Measurements from ENCODE around the gene PRPF19.

Gene PRPF19

GRCh38 chr11:60899977-60900376 lies 6.4 kb downstream of the PRPF19 start:
- Histone ChIP-seq H3K4me2 (no peak overlapping the region), H3K4me3 (no peak overlapping the region), H3K9me3 (no peaks in the 10 kb centered on the region), H3K27ac (no peak overlapping the region), H3K4me1 (peaks cover 16% of the 10 kb centered on the region), H3K36me3 (peaks cover 96% of the 10 kb centered on the region), H3K27me3 (no peaks in the 10 kb centered on the region), H3K9ac (no peak overlapping the region), H4K20me1 (peaks cover 64% of the 10 kb centered on the region)
- TF ChIP-seq Cebpa-rat (IDR thresholded peaks at IDR 0.05) = no peak

GRCh38 chr11:60899046-60899936 lies 7.1 kb downstream of the PRPF19 start:
- Histone ChIP-seq H3K4me1 (peaks cover 9% of the 10 kb centered on the region), H3K4me2 (no peak overlapping the region), H3K27ac (no peak overlapping the region), H3K9ac (no peak overlapping the region), H4K20me1 (peaks cover 58% of the 10 kb centered on the region), H3K4me3 (no peak overlapping the region), H3K9me3 (no peaks in the 10 kb centered on the region), H3K27me3 (no peaks in the 10 kb centered on the region), H3K36me3 (peaks cover 98% of the 10 kb centered on the region)
- TF ChIP-seq Cebpa-rat (IDR thresholded peaks at IDR 0.05) = no peak

- Histone ChIP-seq H3K9me3 (no peaks in the 10 kb centered on the region), H3K9ac (no peak overlapping the region), H3K4me2 (no peak overlapping the region), H4K20me1 (peaks cover 40% of the 10 kb centered on the region), H3K27me3 (no peaks in the 10 kb centered on the region), H3K4me1 (no peaks in the 10 kb centered on the region), H3K27ac (no peak overlapping the region), H3K36me3 (peaks cover 99% of the 10 kb centered on the region), H3K4me3 (no peak overlapping the region)
- TF ChIP-seq Cebpa-rat (IDR thresholded peaks at IDR 0.05) = no peak
Observed at GRCh38 chr11:60897496-60897895, 8.9 kb downstream of the PRPF19 start.

- TF ChIP-seq Cebpa-rat (IDR thresholded peaks at IDR 0.05) = no peak
- Histone ChIP-seq H3K4me3 (no peak overlapping the region), H3K9me3 (no peaks in the 10 kb centered on the region), H3K9ac (no peak overlapping the region), H3K27ac (no peak overlapping the region), H3K4me1 (no peaks in the 10 kb centered on the region), H4K20me1 (peaks cover 21% of the 10 kb centered on the region), H3K36me3 (peaks cover 97% of the 10 kb centered on the region), H3K27me3 (no peaks in the 10 kb centered on the region), H3K4me2 (no peak overlapping the region)
Observed at GRCh38 chr11:60895687-60896086, 10.7 kb downstream of the PRPF19 start.

- Histone ChIP-seq H3K9me3 (no peaks in the 10 kb centered on the region), H3K27ac (no peak overlapping the region)
- no peak for TF ChIP-seq Cebpa-rat (IDR thresholded peaks at IDR 0.05)
Observed at GRCh38 chr11:60891103-60891741, 15.2 kb downstream of the PRPF19 start.

GRCh38 chr11:60890696-60891095 lies 15.7 kb downstream of the PRPF19 start:
- no peak overlapping the region for H3K27ac ChIP-seq
- no peak overlapping the region for H3K4me3 ChIP-seq
- H3K4me1 ChIP-seq = no peaks in the 10 kb centered on the region
- 0 out of 2 replicates have a peak overlapping the region, but pooled peaks have one; percentile 27 for H3K9ac ChIP-seq
- H3K4me2 ChIP-seq = no peak overlapping the region
- no peaks in the 10 kb centered on the region for H3K27me3 ChIP-seq
- H3K9me3 ChIP-seq = no peaks in the 10 kb centered on the region
- peaks cover 66% of the 10 kb centered on the region for H3K36me3 ChIP-seq
- TF ChIP-seq Cebpa-rat (IDR thresholded peaks at IDR 0.05) = no peak
- no peaks in the 10 kb centered on the region for H4K20me1 ChIP-seq

More at GRCh38 chr11:60891103-60891741, 15.2 kb downstream of the PRPF19 start:
- H4K20me1 ChIP-seq = no peaks in the 10 kb centered on the region
- H3K27me3 ChIP-seq = no peaks in the 10 kb centered on the region
- H3K4me3 ChIP-seq = no peak overlapping the region
- H3K4me2 ChIP-seq = no peak overlapping the region
- no peaks in the 10 kb centered on the region for H3K4me1 ChIP-seq
- peaks cover 71% of the 10 kb centered on the region for H3K36me3 ChIP-seq
- no peak overlapping the region for H3K9ac ChIP-seq

GRCh38 chr11:60889869-60890311 lies 16.5 kb downstream of the PRPF19 start:
- Histone ChIP-seq H3K27me3 (no peaks in the 10 kb centered on the region), H3K36me3 (peaks cover 58% of the 10 kb centered on the region), H3K4me3 (no peak overlapping the region), H4K20me1 (no peaks in the 10 kb centered on the region), H3K4me2 (no peak overlapping the region), H3K4me1 (no peaks in the 10 kb centered on the region), H3K9me3 (no peaks in the 10 kb centered on the region), H3K27ac (no peak overlapping the region), H3K9ac (no peak overlapping the region)
- no peak for TF ChIP-seq Cebpa-rat (IDR thresholded peaks at IDR 0.05)

- Histone ChIP-seq H4K20me1 (no peaks in the 10 kb centered on the region), H3K9me3 (no peaks in the 10 kb centered on the region), H3K9ac (no peak overlapping the region), H3K36me3 (peaks cover 34% of the 10 kb centered on the region), H3K4me1 (no peaks in the 10 kb centered on the region), H3K27me3 (no peaks in the 10 kb centered on the region), H3K4me3 (no peak overlapping the region), H3K4me2 (no peak overlapping the region), H3K27ac (no peak overlapping the region)
- TF ChIP-seq Cebpa-rat (IDR thresholded peaks at IDR 0.05) = no peak
Observed at GRCh38 chr11:60887556-60887955, 18.8 kb downstream of the PRPF19 start.

- peaks cover 43% of the 10 kb centered on the region for H3K36me3 ChIP-seq
- no peak overlapping the region for H3K9ac ChIP-seq
- no peaks in the 10 kb centered on the region for H3K27me3 ChIP-seq
- H3K4me2 ChIP-seq = no peak overlapping the region
- TF ChIP-seq Cebpa-rat (IDR thresholded peaks at IDR 0.05) = no peak
- H3K4me3 ChIP-seq = no peak overlapping the region
- H3K27ac ChIP-seq = no peak overlapping the region
- no peaks in the 10 kb centered on the region for H3K9me3 ChIP-seq
- peaks cover 14% of the 10 kb centered on the region for H3K4me1 ChIP-seq
- H4K20me1 ChIP-seq = no peaks in the 10 kb centered on the region
Observed at GRCh38 chr11:60880643-60881282, 25.6 kb downstream of the PRPF19 start.

All from BLaER1 (cell line).